Mucosa of rectum (tissue), 2 donors: ENCODE results near the gene FBXL2.

Source experiments
- H3K27ac ChIP-seq, 2 donors: one replicate each; pipeline ENCODE4 v1.7.0; 2013; ENCODE audit warnings: inconsistent platforms in 2 of 2, low read depth in 2 of 2, low read length in 2 of 2
- H3K27me3 ChIP-seq, 2 donors: one replicate each; pipeline ENCODE4 v1.7.0; 2013; ENCODE audit warnings: low read length in 2 of 2; ENCODE audit not compliant: control insufficient read depth in 2 of 2, insufficient read depth in 2 of 2
- H3K36me3 ChIP-seq, 2 donors: one replicate each; pipeline ENCODE4 v1.7.0; 2013; ENCODE audit warnings: low read length in 2 of 2; ENCODE audit not compliant: control insufficient read depth in 2 of 2, insufficient read depth in 2 of 2
- H3K4me1 ChIP-seq, 2 donors: one replicate each; pipeline ENCODE4 v1.7.0; 2013; ENCODE audit warnings: low read length in 2 of 2, mild to moderate bottlenecking in 1 of 2; ENCODE audit not compliant: control insufficient read depth in 2 of 2, insufficient read depth in 2 of 2
- H3K4me3 ChIP-seq, 2 donors: one replicate each; pipeline ENCODE4 v1.7.0; 2013; ENCODE audit warnings: low read length in 2 of 2
- H3K9ac ChIP-seq, 2 donors: one replicate each; pipeline ENCODE4 v1.7.0; 2013; ENCODE audit warnings: low read length in 2 of 2, low read depth in 1 of 2, mild to moderate bottlenecking in 1 of 2
- H3K9me3 ChIP-seq, 2 donors: one replicate each; pipeline ENCODE4 v1.7.0; 2013; ENCODE audit warnings: low read length in 2 of 2; ENCODE audit not compliant: control insufficient read depth in 2 of 2
- donor health status: healthy.
- donor health status: Normal muscosa, but diverticular disease.

FBXL2 gene

DNA sequence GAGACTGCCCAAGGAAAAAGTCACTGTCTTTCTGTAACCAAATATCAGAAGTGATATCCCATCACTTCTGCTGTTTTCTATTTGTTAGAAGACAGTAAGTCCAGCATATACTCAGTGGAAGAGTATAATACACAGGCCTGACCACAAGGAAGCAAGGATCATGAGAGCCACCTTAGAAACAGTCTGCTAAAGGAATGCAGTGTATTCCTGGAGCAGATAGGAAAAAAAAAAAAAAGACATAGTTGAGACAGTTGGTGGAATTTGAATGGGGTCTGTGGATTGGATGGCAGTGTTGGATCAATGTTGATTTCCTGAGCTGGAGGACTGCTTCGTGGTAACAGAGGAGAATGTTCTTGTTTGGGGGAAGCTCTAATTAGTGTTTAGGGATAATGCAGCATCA lies 26.5 kb upstream of the FBXL2 start:
- no peak overlapping the region for H3K27ac ChIP-seq
- H3K9ac ChIP-seq, result no peak overlapping the region
- H3K27me3 ChIP-seq, result no peaks in the 10 kb centered on the region
- H3K9me3 ChIP-seq, result no peaks in the 10 kb centered on the region
- no peaks in the 10 kb centered on the region for H3K36me3 ChIP-seq
- no peak overlapping the region for H3K4me3 ChIP-seq
- no peaks in the 10 kb centered on the region for H3K4me1 ChIP-seq

GRCh38 chr3:33256249-33256648 lies 21.0 kb upstream of the FBXL2 start:
- Histone ChIP-seq H3K9ac (no peak overlapping the region), H3K4me1 (no peaks in the 10 kb centered on the region), H3K27ac (no peak overlapping the region), H3K9me3 (no peaks in the 10 kb centered on the region), H3K4me3 (no peak overlapping the region), H3K36me3 (no peaks in the 10 kb centered on the region), H3K27me3 (no peaks in the 10 kb centered on the region)

GRCh38 chr3:33260104-33260503 lies 17.1 kb upstream of the FBXL2 start:
- Histone ChIP-seq H3K9me3 (no peaks in the 10 kb centered on the region), H3K4me3 (no peak overlapping the region), H3K4me1 (no peaks in the 10 kb centered on the region), H3K27me3 (no peaks in the 10 kb centered on the region), H3K36me3 (no peaks in the 10 kb centered on the region), H3K27ac (no peak overlapping the region), H3K9ac (no peak overlapping the region)

DNA sequence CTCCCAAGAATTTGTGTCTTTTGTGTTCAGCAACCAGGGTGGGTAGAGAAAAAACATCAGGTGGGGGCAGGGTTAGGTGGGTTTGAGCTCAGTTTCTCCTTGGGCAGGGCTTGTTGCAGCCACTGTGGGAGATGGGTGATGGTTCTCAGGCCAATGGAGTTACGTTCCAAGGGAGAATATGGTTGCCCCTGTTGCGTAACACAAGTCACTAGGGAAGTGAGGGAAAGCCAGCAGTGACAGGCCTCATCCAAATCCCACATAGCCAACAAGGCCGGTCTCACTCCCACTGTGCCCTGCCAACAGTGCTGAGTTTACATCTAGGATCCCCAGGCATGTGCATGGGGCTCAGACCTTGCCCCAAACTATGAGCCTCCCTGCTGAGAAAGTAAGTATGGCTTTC lies 7.9 kb upstream of the FBXL2 start:
- H3K4me3 ChIP-seq, result no peak overlapping the region
- H3K9ac ChIP-seq, result no peak overlapping the region
- H3K27ac ChIP-seq, result no peak overlapping the region
- no peaks in the 10 kb centered on the region for H3K27me3 ChIP-seq
- H3K36me3 ChIP-seq, result no peaks in the 10 kb centered on the region
- no peaks in the 10 kb centered on the region for H3K9me3 ChIP-seq
- H3K4me1 ChIP-seq, result no peaks in the 10 kb centered on the region

DNA sequence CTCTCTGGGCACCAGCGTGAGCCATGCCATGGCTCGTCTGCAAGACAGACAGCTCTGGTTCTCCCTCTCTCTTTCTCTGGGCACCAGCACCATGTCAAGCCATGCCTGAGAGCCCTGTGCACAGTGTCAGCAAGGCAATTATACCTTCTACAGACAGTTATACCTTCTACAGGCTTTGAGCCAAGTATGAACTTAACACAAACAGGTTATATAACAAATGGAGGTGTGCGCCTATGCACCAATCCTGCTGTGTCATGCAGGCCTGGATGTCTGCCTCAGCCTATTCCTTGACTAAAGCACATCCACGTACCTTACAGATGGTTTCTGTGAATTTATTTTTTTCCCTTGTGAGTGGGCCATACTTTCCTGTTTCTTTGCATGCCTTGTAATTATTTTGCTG lies 5.9 kb upstream of the FBXL2 start:
- Histone ChIP-seq H3K4me3 (no peak overlapping the region), H3K36me3 (no peaks in the 10 kb centered on the region), H3K9ac (no peak overlapping the region), H3K27ac (no peak overlapping the region), H3K27me3 (no peaks in the 10 kb centered on the region), H3K9me3 (no peaks in the 10 kb centered on the region), H3K4me1 (no peaks in the 10 kb centered on the region)

DNA sequence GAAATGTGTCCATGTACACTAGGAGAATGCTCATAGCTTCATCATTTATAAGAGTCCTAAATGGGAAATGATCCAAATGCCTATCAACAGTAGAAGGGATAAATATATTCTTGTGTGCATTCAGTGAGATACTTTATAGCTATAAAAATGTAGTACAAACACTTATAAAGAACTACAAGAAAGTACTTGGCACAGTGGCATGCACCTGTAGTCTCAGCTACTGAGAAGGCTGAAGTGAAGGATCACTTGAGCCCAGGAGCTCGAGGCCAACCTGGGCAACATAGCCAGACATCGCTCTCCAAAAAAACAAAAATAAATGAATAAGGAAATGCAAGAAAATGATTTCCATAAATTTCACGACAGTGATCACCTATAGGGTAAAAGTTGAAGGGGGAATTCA lies 3.6 kb upstream of the FBXL2 start:
- Histone ChIP-seq H3K9me3 (no peaks in the 10 kb centered on the region), H3K4me3 (no peak overlapping the region), H3K27me3 (peaks cover 0 to 9% of the 10 kb centered on the region in 2 donors), H3K4me1 (no peaks in the 10 kb centered on the region), H3K9ac (no peak overlapping the region), H3K27ac (no peak overlapping the region), H3K36me3 (no peaks in the 10 kb centered on the region)

GRCh38 chr3:33278163-33278562 lies 921 bp downstream of the FBXL2 start:
- H3K36me3 ChIP-seq, result no peaks in the 10 kb centered on the region
- no peak overlapping the region for H3K27ac ChIP-seq
- peak overlapping the region in 1 of 2 donors; percentile 62 for H3K4me3 ChIP-seq
- H3K4me1 ChIP-seq, result no peaks in the 10 kb centered on the region
- H3K9me3 ChIP-seq, result no peaks in the 10 kb centered on the region
- H3K9ac ChIP-seq, result no peak overlapping the region
- H3K27me3 ChIP-seq, result peaks cover 0 to 9% of the 10 kb centered on the region in 2 donors

DNA sequence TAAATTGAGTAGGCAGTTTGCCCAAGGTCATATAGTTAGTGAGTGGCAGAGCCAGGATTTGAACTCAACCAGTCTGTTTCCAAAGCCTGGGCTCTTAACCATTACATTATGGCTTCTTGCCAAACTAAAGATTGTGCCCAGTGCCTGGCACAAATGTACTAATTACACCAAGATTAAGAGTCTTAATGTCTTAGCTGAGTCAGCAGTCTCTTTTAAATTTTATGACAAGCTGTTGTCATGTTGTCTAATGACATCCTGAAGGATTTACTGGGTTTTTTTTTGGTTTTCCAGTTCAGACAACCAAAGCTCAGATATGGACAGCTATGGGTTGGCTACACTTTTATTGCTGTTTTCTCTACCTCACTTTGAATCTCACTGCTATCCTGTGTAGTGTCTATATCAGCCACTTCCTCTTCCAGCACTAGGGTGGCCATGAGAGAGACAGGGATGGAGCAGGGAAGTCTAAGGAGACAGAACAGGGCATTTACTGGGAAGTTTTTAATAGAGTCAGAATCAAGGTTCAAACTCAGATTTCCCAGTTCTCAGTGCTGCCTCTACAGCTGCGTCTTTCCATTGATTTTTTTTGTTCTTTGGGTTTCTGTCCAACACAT lies 10.5 kb downstream of the FBXL2 start:
- Histone ChIP-seq H3K9ac (no peak overlapping the region), H3K27ac (no peak overlapping the region), H3K36me3 (no peaks in the 10 kb centered on the region), H3K9me3 (no peaks in the 10 kb centered on the region), H3K27me3 (no peaks in the 10 kb centered on the region), H3K4me1 (no peaks in the 10 kb centered on the region), H3K4me3 (no peak overlapping the region)

DNA sequence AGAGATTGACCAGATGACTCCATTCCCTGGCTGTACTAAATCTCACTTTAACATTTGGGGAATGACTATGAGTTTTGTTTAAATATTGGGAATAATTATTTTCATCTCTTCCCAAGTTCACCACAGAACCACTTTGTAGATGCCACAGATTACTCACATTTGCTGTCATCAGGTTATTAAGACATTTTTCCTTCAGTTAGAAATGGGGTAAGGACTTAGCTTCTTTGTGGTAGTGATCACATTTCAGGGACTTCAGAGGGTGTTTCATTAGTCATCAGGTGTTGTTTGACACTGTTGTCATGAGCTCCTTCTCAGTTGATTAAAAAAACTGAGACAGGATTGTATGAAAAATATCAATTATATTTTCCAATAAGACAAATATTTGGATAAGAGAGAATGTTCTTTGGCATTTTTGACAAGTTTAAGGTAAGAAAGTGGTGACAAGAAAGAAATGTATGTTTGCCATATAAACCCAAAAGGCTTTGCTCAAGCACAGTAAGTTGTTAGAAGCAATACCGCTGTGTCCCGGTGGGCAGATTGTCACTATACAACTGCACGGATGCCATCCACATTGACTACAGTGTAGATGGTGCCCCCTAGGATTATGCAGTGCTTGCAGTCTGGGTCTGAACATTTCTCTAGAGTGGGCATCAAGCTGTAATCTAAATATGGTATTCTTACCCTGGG lies 22.3 kb downstream of the FBXL2 start:
- no peaks in the 10 kb centered on the region for H3K36me3 ChIP-seq
- H3K4me1 ChIP-seq, result no peaks in the 10 kb centered on the region
- no peak overlapping the region for H3K9ac ChIP-seq
- no peaks in the 10 kb centered on the region for H3K27me3 ChIP-seq
- H3K9me3 ChIP-seq, result no peaks in the 10 kb centered on the region
- no peak overlapping the region for H3K27ac ChIP-seq
- no peak overlapping the region for H3K4me3 ChIP-seq

- H3K9me3 ChIP-seq, result no peaks in the 10 kb centered on the region
- no peak overlapping the region for H3K27ac ChIP-seq
- no peaks in the 10 kb centered on the region for H3K4me1 ChIP-seq
- H3K9ac ChIP-seq, result no peak overlapping the region
- no peaks in the 10 kb centered on the region for H3K36me3 ChIP-seq
- H3K4me3 ChIP-seq, result no peak overlapping the region
- H3K27me3 ChIP-seq, result no peaks in the 10 kb centered on the region
These were observed 35.1 kb downstream of the FBXL2 start for GRCh38 chr3:33312361-33312760.
